HG02642 (cell line): ENCODE data around the gene SORCS2.
"Not testable (repeated sequence)": the region's sequence is repeated elsewhere in the genome, so short reads cannot be mapped to it uniquely, and the experiment has no call there.

Experiments used
- ATAC-seq: cut with Tn5 transposase; IDR thresholded peaks from one replicate; pipeline ENCODE4 v1.9.1; 2021; ENCODE audit warnings: mild to moderate bottlenecking; ENCODE audit not compliant: unreplicated experiment, poor library complexity

Gene SORCS2

GRCh38 chr4:7451800-7452199, 259.5 kb downstream of the SORCS2 start:
- ATAC-seq: no peak

DNA sequence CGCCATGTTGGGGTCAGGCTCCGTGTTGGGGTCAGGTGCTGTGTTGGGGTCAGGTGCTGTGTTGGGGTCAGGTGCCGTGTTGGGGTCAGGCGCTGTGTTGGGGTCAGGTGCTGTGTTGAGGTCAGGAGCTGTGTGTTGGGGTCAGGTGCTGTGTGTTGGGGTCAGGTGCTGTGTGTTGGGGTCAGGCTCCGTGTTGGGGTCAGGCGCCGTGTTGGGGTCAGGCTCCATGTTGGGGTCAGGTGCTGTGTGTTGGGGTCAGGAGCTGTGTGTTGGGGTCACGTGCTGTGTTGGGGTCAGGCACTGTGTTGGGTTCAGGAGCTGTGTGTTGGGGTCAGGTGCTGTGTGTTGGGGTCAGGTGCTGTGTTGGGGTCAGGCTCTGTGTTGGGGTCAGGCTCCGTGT, 260.5 kb downstream of the SORCS2 start:
- ATAC-seq: not testable (repeated sequence)

- ATAC-seq: no peak
Observed at GRCh38 chr4:7457201-7458065, 265.1 kb downstream of the SORCS2 start.

DNA sequence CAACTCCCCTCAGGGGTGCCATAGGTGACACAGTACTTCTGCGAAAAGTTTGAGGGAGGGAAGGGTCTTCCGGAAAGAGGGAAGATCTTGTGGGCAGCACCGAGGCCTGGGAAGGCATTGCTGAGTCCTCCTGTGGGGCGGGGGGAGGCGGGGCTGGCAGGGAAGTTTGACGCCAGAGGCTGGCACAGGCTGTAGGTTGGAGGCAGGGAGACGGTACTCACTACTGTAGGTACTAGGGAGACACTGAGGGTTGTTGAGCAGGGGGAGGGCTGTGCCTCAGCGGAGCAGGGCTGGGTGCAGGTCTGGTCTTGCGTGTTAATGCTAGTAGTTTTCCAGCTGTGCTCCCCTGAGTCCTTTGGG, 265.7 kb downstream of the SORCS2 start:
- no peak for ATAC-seq

DNA sequence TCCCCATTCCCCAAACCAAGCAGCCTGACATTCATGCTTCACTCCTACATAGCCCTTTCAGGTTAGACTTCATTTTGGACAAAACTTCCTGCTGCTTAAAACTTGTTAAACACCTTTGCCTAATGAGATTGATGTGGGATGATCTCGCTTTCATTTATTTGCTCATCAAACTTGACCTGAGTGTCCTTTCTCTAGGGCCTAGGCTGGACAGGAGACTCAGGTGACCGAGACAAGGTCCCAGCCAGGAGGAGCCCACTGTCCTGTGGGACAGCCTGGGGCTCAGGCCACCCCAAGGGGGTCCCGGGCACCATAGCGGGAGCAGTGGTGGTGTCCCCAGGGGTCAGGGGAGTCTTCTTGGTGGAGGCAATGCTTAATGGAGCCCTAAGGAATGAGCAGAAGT, 266.1 kb downstream of the SORCS2 start:
- no peak for ATAC-seq

GRCh38 chr4:7459471-7459870, 267.1 kb downstream of the SORCS2 start:
- no peak for ATAC-seq

DNA sequence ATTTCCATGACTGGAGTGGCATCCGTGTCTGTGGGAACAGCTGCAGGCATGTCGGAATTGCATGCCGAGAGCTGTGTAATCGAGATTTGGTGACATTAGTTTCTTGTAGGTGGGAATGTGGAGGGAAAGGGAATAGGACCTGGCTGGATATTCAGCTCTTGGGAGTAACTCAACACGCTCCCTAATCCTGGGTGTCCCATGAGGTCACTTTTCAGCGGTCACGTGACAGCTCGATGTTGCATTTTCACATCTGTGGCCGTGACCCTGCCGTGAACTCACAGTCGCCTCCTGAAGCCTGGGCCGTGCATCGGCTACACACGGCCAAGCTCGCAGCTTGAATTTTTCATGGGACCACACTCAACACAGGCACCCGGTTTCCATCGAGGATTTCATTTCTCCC, 268.2 kb downstream of the SORCS2 start:
- ATAC-seq: no peak

DNA sequence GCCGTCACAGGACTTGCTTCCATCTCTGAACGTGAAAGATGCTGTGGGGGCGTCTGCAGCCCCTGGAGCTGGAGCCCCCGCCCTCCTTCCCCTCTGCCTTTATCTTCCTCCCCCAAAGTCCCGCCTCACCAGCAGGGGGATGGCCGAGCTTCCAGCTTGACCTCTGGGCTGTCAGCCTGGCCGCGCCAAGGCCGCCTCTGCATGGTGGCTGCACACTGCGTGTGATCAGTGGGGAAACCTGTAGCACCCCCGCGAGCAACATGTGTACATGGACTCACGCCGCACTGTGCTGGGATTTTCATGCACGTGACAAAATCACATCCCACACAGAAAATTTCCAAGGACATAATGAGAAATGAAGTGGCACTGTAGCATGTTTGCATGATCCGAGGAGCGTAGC, 268.9 kb downstream of the SORCS2 start:
- no peak for ATAC-seq

- no peak for ATAC-seq
Observed at GRCh38 chr4:7462509-7462971, 270.2 kb downstream of the SORCS2 start.

GRCh38 chr4:7463566-7464258, 271.4 kb downstream of the SORCS2 start:
- ATAC-seq: no peak

DNA sequence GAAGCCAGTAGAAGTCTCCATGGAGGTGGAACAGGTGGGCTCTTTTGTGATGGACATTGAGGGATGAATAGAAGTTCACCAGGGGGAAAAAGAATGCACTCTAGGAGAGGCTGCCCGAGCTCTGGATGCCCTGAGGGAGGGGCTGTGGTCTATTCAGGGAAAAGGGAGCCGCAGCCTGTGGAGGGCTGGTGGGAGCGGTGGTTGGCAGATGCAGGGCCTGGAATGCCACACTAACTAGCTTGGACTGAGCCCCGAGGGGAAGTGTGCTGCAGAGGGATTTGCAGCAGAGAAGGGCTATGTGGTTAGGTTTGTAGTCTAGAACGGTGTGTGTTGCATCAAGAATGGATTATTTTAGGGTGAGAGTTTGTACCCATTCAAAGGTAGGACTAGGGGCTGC, 271.9 kb downstream of the SORCS2 start:
- ATAC-seq: no peak

DNA sequence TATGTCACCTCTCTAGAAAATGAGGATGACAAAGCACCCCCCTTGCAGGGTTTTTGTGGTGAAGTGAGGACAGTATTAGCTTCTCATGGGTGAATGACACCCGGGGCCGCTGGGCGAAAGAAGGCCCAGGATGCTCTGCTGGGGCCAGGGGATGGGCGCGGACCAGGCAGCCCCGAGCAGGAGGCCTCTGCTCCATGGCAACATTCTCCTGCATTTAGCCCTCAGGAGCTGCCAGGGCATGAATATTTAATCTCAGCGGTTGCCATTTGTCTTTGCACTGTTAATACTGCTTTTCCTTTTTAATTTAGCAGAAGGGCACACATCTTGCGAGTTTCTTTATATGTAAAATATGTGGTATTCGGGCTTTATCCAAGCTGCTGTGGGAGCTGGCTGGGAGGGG, 272.7 kb downstream of the SORCS2 start:
- no peak for ATAC-seq

- no peak for ATAC-seq
Observed at GRCh38 chr4:7466215-7466614, 273.9 kb downstream of the SORCS2 start.

DNA sequence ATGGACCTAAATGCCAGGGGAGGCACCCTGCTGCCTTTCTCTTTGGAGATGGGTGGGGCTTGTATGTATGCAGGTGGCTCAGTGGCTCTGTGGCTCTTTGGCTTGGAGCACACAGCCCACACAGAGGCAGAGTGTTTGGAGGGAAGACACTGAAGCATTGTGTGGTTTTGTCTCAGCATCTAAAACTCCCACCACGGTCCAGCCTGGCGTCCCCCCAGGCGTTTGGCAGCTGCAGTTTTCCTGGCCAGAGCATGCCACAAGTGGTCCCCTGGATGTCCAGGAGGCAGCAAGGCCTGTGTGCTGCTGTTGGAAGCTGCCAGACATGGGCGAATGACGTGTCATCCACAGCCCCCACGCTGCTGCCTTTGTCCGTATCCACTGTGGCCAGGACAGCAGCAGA, 274.6 kb downstream of the SORCS2 start:
- no peak for ATAC-seq

DNA sequence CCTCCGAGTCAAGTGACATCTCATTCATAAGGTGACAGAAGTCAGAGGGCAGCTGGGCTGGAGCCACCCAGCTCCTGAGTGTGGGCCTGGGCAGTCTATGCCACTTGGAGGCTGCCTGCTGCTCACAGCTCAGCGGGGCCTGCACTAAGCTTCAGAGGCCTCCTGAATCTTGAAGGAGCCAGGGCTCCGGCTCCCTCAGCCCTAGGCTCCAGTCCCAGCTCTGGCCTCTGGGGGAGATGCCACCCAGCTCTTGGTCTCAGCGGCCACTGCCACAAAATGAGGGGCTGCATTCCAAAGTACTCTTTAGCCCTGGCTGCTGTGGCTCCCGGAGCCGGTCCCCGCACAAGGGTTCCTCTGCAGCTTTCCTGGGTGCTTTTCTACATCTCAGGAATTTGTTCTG, 275.1 kb downstream of the SORCS2 start:
- ATAC-seq: no peak

- no peak for ATAC-seq
Observed at GRCh38 chr4:7469023-7469422, 276.7 kb downstream of the SORCS2 start.

GRCh38 chr4:7470111-7470510, 277.8 kb downstream of the SORCS2 start:
- ATAC-seq: no peak

DNA sequence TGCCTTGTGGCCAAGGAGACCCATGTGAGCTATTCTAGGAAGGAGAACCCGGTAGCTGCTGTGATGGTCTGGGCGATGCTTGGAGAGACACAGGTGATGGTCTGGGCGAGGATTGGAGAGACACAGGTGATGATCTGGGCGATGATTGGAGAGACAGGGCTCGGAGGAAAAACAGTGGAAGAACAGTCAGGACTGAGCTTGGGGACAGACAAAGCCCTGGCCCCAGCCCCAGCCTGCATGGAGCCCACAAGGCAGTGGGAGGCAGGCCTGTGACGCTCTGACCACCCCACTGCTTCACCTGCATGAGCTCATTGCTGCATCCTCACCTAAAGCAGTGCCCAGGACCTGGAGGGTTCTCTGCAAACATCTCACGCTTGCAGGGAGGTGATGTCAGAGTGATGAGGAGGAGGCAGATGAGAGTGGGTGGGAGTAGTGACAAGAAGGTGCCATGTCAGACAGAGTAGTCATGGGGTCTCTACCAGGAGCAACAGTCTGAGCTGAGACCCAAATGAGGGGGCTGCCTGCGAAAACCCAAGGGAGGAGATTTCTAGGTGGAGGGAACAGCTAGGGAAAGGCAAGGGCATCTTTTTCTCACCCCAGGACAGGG, 278.3 kb downstream of the SORCS2 start:
- ATAC-seq: no peak

GRCh38 chr4:7472442-7473013, 280.2 kb downstream of the SORCS2 start:
- ATAC-seq: no peak

DNA sequence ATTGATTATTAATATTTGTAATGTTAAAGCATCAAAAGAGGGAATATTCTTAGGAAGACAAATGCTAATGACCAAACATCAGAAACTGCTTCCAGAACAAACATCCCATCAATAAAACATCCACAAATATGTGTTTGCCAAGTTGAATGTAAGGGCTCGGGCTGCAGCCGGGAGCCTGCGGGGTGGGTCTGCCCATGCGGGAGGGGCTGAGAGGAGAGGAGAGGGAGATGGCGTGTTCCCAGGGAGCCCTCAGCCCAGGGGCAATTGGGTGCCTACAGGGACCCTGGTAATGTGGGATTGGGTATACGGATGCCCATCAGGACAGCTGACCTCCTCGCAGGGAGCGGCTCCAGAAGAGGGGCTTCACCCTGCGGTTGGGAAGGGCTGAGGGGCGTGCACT, 280.7 kb downstream of the SORCS2 start:
- no peak for ATAC-seq

DNA sequence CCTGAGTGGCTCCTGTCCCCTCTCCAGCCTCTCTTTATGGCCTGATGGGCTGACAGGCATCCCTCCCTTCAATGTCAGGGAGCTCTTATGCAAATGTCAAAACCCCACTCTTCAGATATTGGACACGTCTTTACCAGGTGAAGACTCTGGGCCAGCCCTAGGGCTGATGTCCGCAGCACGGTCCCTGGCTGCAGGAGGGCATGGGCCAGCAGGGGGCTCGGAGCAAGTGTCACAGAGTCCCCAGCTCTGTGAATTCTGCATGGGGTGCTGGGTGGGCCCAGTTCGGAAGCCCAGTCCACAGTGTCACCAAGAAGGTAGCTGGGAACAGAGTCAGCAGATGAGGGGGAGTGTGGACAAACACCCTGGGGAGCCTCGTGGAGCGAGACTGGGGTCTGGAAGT, 282.0 kb downstream of the SORCS2 start:
- no peak for ATAC-seq
